ENCODE results near the gene CCDC112. TPM values are rescaled to one million over a fixed set of nuclear protein-coding genes. Genes with fewer than 3 reads are reported as not detected.

CCDC112 gene
- total RNA-seq, 1 experiment from 2014 or later: 13.4 TPM

DNA sequence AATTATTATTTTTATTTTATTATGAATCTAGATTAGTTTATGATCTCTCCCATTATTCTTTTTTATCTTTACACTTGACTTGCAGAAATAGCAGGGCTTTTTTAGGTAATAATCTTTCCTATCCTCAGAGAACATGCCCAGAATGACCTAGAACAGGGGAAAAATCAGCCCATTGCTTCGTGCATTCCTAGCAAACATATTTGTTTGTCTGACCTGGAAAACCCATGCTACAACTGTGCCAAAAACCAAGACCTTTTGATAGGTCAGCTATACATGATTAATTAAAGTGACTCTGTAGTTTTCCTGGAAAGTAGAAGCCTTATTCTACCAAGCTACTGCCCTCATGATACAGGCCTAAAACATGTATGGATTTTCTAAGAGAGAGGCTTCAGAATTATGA is 24.1 kb upstream of the CCDC112 start:
- Histone ChIP-seq H3K27ac (ENCODE audit: low read depth, low read length, poor library complexity, severe bottlenecking) (no peak overlapping the region), H3K4me1 (ENCODE audit: insufficient read depth, low read length, poor library complexity, severe bottlenecking) (no peaks in the 10 kb centered on the region), H3K27me3 (replicated peaks; ENCODE audit: insufficient read depth, low read depth, low read length, poor library complexity) (peaks cover 6% of the 10 kb centered on the region), H3K4me3 (ENCODE audit: low read depth, low read length, poor library complexity, severe bottlenecking) (no peak overlapping the region), H3K36me3 (ENCODE audit: insufficient read depth, low read length, poor library complexity, severe bottlenecking) (no peaks in the 10 kb centered on the region), H3K9me3 (ENCODE audit: low read depth, low read length, poor library complexity, severe bottlenecking) (no peaks in the 10 kb centered on the region)
- intact Hi-C loops (cut with micrococcal nuclease; ENCODE audit: unreplicated experiment): no loop called here
- BruUV-seq (replicated peaks): no TSS peak
- CTCF ChIA-PET: no interaction called here
- POLR2A ChIA-PET (ENCODE audit: low non-redundant PET): no interaction called here
- DNase-seq (ENCODE audit: low spot score): no peak
- TF ChIP-seq EZH2 (IDR thresholded peaks at IDR 0.05; ENCODE audit: borderline replicate concordance, low read depth, low read length, poor library complexity, severe bottlenecking) (no peak), CTCF (conservative IDR thresholded peaks at IDR 0.05; ENCODE audit: low read depth, low read length) (no peak)

DNA sequence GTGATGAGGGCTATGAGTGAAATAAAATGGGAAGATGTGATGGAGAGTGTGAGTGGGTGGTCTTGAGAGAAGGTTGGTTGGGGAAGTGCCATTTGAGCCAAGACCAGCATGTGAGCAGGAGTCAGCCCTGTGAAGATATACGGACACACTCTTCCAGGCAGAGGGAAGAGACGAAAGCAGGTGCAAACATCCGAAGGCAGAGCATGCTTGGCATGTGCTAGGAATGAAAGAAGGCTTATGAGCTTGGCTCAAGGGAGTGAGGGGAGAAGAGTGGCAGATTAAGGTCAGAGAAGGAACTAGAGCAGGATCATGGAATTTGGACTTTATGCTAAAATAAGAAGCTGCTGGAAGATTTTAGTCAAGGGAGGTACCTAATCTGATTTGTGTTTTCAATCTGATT is 23.6 kb upstream of the CCDC112 start:
- BruUV-seq (replicated peaks): no TSS peak
- H3K27ac ChIP-seq (ENCODE audit: low read depth, low read length, poor library complexity, severe bottlenecking): no peak overlapping the region
- CTCF ChIA-PET: no interaction called here
- no peak overlapping the region for H3K4me3 ChIP-seq (ENCODE audit: low read depth, low read length, poor library complexity, severe bottlenecking)
- intact Hi-C loops (cut with micrococcal nuclease; ENCODE audit: unreplicated experiment): no loop called here
- H3K9me3 ChIP-seq (ENCODE audit: low read depth, low read length, poor library complexity, severe bottlenecking): no peaks in the 10 kb centered on the region
- no peak for TF ChIP-seq CTCF (conservative IDR thresholded peaks at IDR 0.05; ENCODE audit: low read depth, low read length)
- no peak for TF ChIP-seq EZH2 (IDR thresholded peaks at IDR 0.05; ENCODE audit: borderline replicate concordance, low read depth, low read length, poor library complexity, severe bottlenecking)
- POLR2A ChIA-PET (ENCODE audit: low non-redundant PET): no interaction called here
- no peak for DNase-seq (ENCODE audit: low spot score)
- H3K27me3 ChIP-seq (replicated peaks; ENCODE audit: insufficient read depth, low read depth, low read length, poor library complexity): peaks cover 10% of the 10 kb centered on the region
- H3K36me3 ChIP-seq (ENCODE audit: insufficient read depth, low read length, poor library complexity, severe bottlenecking): no peaks in the 10 kb centered on the region
- H3K4me1 ChIP-seq (ENCODE audit: insufficient read depth, low read length, poor library complexity, severe bottlenecking): no peaks in the 10 kb centered on the region

DNA sequence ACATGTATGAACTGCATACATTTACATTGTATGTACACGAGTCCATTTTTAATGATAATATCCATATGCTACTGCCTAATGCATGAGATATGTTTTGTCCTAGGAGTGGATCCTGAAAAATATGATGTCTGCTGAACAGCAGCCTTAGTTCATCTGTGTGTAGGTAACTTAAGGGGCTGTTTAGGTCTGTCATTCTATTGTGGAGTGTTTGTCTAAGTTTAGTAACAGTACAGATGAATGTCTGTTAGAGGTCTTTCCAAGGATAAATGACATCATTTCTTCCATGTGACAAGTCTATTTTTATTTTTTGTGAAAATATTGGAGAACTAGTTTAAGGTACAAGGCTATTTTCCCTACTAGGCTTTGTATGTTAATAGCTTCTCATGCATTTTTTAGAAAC is 22.6 kb upstream of the CCDC112 start:
- BruUV-seq (replicated peaks): no TSS peak
- H3K27ac ChIP-seq (ENCODE audit: low read depth, low read length, poor library complexity, severe bottlenecking): no peak overlapping the region
- peaks cover 10% of the 10 kb centered on the region for H3K27me3 ChIP-seq (replicated peaks; ENCODE audit: insufficient read depth, low read depth, low read length, poor library complexity)
- CTCF ChIA-PET: interaction anchor here (0.6 kb wide), 1 partner anchor 12 kb away, joined by 3 read pairs; no protein-coding TSS in a partner anchor
- no peak overlapping the region for H3K4me3 ChIP-seq (ENCODE audit: low read depth, low read length, poor library complexity, severe bottlenecking)
- no peak for DNase-seq (ENCODE audit: low spot score)
- intact Hi-C loops (cut with micrococcal nuclease; ENCODE audit: unreplicated experiment): no loop called here
- TF ChIP-seq EZH2 (IDR thresholded peaks at IDR 0.05; ENCODE audit: borderline replicate concordance, low read depth, low read length, poor library complexity, severe bottlenecking): no peak
- TF ChIP-seq CTCF (conservative IDR thresholded peaks at IDR 0.05; ENCODE audit: low read depth, low read length): no peak
- no peaks in the 10 kb centered on the region for H3K4me1 ChIP-seq (ENCODE audit: insufficient read depth, low read length, poor library complexity, severe bottlenecking)
- POLR2A ChIA-PET (ENCODE audit: low non-redundant PET): no interaction called here
- no peaks in the 10 kb centered on the region for H3K36me3 ChIP-seq (ENCODE audit: insufficient read depth, low read length, poor library complexity, severe bottlenecking)
- no peaks in the 10 kb centered on the region for H3K9me3 ChIP-seq (ENCODE audit: low read depth, low read length, poor library complexity, severe bottlenecking)

Data from A673 (cell line).